Posterior cingulate gyrus (tissue), 11 donors: Measurements from ENCODE around the gene TLL1.

ENCODE experiments used
- DNase-seq, 10 donors: peaks; one replicate each; pipeline versions ENCODE4 v3.0.0 to v3.0.0-alpha.2; 2020 to 2021; ENCODE audit warnings: mixed read lengths in 3 of 10
- intact Hi-C: fragments of 100-400 bp; cut with DNase I; formaldehyde crosslinking; loops from one replicate; pipeline ENCODE4 v1.15.1; 2023

The TLL1 gene

GRCh38 chr4:165970703-165971420 lies 97.8 kb downstream of the TLL1 start:
- no peak for DNase-seq
- intact Hi-C loops: no loop called here

DNA sequence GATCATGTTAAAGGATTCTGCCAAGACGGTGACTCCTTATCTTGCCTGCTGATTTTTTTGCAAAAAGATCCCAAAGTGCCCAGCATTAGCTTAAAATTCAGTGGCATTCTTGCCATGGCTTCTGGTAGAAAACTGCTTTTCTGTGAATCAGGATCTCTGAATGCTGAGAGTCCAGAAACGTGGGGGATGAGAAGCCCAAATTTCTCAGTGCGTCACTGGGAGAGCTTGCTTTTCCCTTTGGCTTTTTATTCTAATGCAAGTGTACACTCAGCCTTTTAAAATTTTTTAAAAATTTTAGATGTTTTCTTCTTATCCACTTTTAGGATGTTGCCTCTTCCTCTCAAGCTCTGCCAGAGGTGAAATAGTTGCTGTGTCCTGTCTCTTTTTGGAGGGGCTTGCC lies 98.4 kb downstream of the TLL1 start:
- DNase-seq: no peak
- intact Hi-C loops: no loop called here

- no peak for DNase-seq
- intact Hi-C loops: no loop called here
Observed at GRCh38 chr4:165971933-165972332, 98.9 kb downstream of the TLL1 start.

GRCh38 chr4:165972747-165973146 lies 99.7 kb downstream of the TLL1 start:
- DNase-seq: no peak
- intact Hi-C loops: no loop called here

DNA sequence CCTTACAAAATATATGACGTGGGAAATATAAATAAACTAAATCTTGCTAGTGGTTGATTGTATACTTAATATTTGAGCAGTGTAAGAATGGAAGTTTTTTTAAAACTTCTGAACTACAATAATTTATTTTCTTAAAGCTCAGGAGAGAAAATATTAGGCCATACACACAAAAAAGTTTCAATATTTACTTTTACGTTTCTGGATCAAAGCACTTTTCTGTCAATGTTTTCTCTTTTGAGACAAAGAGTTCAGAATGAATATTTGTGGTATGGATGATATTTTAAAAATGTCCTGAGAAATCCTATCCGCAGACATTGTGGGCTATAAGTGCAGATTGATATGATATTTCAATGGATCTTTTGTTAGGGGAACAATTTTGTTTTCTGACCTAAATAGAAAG lies 109.9 kb downstream of the TLL1 start:
- intact Hi-C loops: no loop called here
- DNase-seq: no peak

GRCh38 chr4:165986956-165987698 lies 114.1 kb downstream of the TLL1 start:
- intact Hi-C loops: no loop called here
- DNase-seq: no peak

GRCh38 chr4:165991325-165992180 lies 118.5 kb downstream of the TLL1 start:
- intact Hi-C loops: no loop called here
- no peak for DNase-seq

- intact Hi-C loops: no loop called here
- DNase-seq: no peak
Observed at GRCh38 chr4:165992283-165992682, 119.2 kb downstream of the TLL1 start.

DNA sequence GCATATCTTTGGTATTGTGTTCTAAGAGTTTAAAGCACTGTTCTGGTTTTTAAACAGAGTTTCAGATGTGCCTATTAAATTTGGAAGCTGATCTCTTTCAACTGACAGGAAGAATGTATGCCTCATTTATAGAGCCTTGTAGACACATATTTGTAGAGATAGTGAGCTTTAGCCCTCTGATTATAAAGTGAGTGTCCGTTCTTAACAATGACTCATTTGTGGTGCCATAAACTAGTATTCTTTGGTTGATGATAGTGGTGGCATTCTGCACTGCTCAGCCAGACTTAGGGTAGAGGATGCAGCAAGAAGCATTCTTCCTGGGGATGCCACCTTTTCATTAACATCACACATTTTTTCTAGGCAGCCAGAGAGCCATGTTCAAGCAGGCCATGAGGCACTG lies 121.7 kb downstream of the TLL1 start:
- DNase-seq: no peak
- intact Hi-C loops: no loop called here

DNA sequence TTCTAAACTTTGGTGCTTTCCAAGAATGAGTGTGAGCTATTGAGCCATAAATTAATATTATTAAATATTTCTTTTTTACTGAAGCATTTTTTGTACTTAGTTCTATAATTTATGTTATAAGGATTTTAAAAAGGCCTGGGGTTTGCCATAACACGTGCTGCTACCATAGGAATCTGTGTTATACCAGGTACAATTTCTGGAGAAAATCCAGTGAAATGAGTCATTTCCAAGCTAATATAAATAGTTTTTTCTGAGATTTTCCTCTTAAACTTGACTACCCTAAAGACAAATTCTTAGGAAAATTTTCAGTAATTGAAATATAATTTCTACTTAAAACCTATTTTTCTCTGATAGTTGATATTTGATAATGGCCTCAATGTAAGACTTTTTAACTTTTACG lies 130.8 kb downstream of the TLL1 start:
- intact Hi-C loops: no loop called here
- DNase-seq: no peak

DNA sequence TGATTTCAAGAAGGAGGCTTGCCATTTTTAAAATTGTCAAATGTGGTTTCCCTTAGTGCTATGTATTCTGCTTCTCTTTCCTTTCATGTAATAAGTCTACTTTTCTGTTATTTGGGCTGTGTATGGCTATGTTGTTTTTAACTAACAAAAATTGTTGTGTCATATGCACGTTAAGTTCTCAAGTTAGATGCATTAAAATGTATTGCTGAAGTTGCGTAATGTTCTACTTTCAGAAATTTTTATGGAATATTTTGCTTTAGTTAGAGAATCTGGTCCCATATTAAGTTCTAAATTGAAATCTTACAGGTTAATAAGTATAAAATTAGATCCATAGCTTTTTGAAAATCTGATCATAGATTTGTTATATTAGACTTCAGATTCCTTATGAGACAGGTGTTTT lies 133.2 kb downstream of the TLL1 start:
- intact Hi-C loops: no loop called here
- no peak for DNase-seq

DNA sequence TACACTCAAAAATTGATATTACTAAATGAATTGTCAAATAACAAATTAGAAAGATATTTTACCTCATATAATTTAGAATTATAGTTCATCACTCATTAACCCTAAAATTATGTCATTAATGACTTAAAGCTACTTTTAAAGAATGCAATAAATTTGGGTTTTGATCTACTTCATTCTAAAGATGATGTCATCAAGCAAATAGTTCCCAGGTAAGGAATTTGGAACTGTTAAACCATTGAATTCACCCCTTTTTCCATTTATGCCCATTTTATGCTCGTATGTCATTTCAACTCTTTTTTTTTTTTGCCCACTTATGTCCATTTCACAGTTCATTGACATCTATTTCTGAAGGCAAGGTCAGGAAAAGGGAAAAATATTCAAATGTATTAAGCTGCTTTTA lies 135.5 kb downstream of the TLL1 start:
- intact Hi-C loops: no loop called here

GRCh38 chr4:166012129-166013030 lies 139.3 kb downstream of the TLL1 start:
- intact Hi-C loops: no loop called here
- no peak for DNase-seq

More for the DNA sequence above, 135.5 kb downstream of the TLL1 start:
- no peak for DNase-seq

- DNase-seq: no peak
- intact Hi-C loops: no loop called here
Observed at GRCh38 chr4:166014411-166014810, 141.4 kb downstream of the TLL1 start.

GRCh38 chr4:166017804-166018203 lies 144.8 kb downstream of the TLL1 start:
- intact Hi-C loops: no loop called here

GRCh38 chr4:166019441-166020220 lies 146.6 kb downstream of the TLL1 start:
- no peak for DNase-seq
- intact Hi-C loops: no loop called here

More at GRCh38 chr4:166017804-166018203, 144.8 kb downstream of the TLL1 start:
- no peak for DNase-seq

DNA sequence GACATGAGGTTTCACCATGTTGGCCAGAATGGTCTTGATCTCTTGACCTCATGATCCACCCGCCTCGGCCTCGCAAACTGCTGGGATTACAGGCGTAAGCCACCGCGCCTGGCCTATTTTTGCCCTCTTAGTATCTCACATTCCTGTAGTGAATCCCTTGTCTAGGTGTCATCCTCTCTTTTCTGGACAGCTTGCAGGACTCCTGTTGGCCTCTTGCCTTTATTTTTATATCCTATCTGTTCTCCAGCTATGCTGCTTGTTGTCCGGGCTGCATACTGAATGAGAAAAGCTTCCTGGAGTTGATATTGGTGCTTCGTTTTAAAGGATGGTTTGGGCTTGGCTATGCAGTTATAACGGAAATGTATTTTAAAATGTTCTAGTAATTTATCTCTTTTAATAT lies 148.6 kb downstream of the TLL1 start:
- peak in 1 of 10 donors; percentile 46 for DNase-seq
- intact Hi-C loops: no loop called here

DNA sequence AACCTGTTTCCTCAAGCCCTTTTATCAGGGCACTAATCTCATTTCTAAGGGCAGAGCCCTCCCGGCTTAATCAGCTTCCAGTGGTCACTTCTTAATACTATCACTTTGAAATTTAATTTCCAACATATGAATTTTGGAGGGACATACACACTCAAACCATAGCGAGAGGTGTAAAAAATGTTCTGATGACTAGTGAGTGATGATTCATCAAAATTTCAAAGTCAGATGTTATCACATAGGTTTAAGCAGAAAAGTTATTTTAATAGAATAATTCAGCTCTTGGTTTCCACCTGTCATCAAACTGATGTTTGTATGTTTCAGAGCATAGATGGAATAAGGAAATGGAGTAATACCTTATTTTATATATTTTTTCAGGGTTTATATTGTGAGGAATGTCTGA lies 161.9 kb downstream of the TLL1 start:
- DNase-seq: no peak
- intact Hi-C loops: no loop called here

DNA sequence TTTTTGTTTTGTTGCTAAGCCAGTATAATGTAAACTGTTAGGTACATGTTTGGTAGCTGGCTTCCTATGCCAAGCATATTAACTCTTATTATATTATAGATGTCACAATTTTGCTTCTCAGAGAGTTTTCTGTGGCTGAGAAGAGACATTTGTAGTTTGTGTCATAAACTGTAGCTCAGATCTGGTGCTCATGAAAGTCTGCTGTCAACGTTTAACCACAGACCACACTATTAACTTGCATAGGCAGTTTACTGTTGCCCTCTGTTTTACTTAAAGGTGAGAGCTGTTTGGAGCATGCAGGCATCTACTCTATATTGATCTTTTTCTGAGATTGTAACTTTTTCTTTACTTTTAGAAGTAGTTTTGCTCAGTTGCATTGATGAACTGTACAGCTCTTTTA lies 166.8 kb downstream of the TLL1 start:
- intact Hi-C loops: no loop called here
- DNase-seq: no peak
